H1 (cell line): Measurements from ENCODE around the gene OMP. TPM values are rescaled to one million over a fixed set of nuclear protein-coding genes. Genes with fewer than 3 reads are reported as not detected.

Source experiments
- GABPA ChIP-seq: IDR thresholded peaks from 2 replicates; pipeline ENCODE4 v1.6.1; 2011; ENCODE audit warnings: mild to moderate bottlenecking, low read length, moderate library complexity, borderline replicate concordance; ENCODE audit not compliant: insufficient read depth
- GTF2F1 ChIP-seq: IDR thresholded peaks from 2 replicates; pipeline ENCODE4 v1.6.1; 2012; ENCODE audit warnings: low read depth, low read length, improper control_type of control experiment, borderline replicate concordance
- KDM1A ChIP-seq: fragments of 200-600, 300-600 bp; sonication (generic); IDR thresholded peaks from 2 replicates; pipeline ENCODE4 v1.7.1; 2016; ENCODE audit warnings: mild to moderate bottlenecking, low read length, borderline replicate concordance
- POLR2AphosphoS5 ChIP-seq: IDR thresholded peaks from 2 replicates; pipeline ENCODE4 v1.6.1; 2011; ENCODE audit warnings: low read depth, low read length
- polyA plus RNA-seq, 7 experiments: library from polyadenylated mRNA; depleted of rRNA in 3 of 7; stranded (reverse) in 5 of 7; unstranded in 2 of 7; fragments of >200 nt in 5 of 7; fragments of 200-250 nt in 2 of 7; gene quantifications; 1 replicate in 5 of 7; 2 replicates in 1 of 7; 4 replicates in 1 of 7; pipeline versions ENCODE4 v1.2.1 to v1.2.3, GENCODE V29; 2011 to 2013; ENCODE audit warnings: missing spikeins in 2 of 7, mixed read lengths in 2 of 7
- total RNA-seq: library from RNA; stranded (reverse); fragmentation: NEBNext Ultra II Directional; extraction: Animal tissue kit (Norgen Biotek cat#: 25700); gene quantifications from 2 replicates; pipeline ENCODE4 v1.2.1, GENCODE V29; 2021

The OMP gene
- total and polyA plus RNA-seq, 2 of the 8 experiments (the other 6 are each of a cell fraction or from before 2014, with no cell fraction given), result not detected

GRCh38 chr11:77121096-77121640, 18.5 kb downstream of the OMP start (continued):
- TF ChIP-seq GTF2F1, result no peak
- no peak for TF ChIP-seq GABPA
- TF ChIP-seq KDM1A, result no peak
- no peak for TF ChIP-seq POLR2AphosphoS5
